HEK293 (cell line): ENCODE data around the gene ADGRG7.

Experiments
- CTCF ChIA-PET: fragments of 350-600 bp; formaldehyde crosslinking; extraction: SDS; loops from one replicate; lab custom pipeline; 2021; ENCODE audit warnings: antibody characterized with exemption; lab: Yijun Ruan, JAX
- POLR2A ChIA-PET: fragments of 300-600 bp; formaldehyde crosslinking; extraction: SDS; loops from one replicate; lab custom pipeline; 2020; ENCODE audit warnings: antibody characterized with exemption, inconsistent platforms; lab: Yijun Ruan, JAX
- H3K27ac ChIP-seq: fragments of 200-500 bp; sonication (Bioruptor generic); 2 replicates; pipeline ENCODE4 v1.5.1; 2014; ENCODE audit warnings: low read depth, low read length, control low read depth, inconsistent platforms; ENCODE audit errors: extremely low read depth
- H3K36me3 ChIP-seq, 2 experiments: fragments of 200-500 bp in 1 of 2; sonication (Bioruptor generic) in 1 of 2; 1 replicate in 1 of 2; 2 replicates in 1 of 2; pipeline ENCODE4 v1.5.1; 2014 to 2017; ENCODE audit warnings: inconsistent platforms in 2 of 2, low read length in 2 of 2; ENCODE audit not compliant: control insufficient read depth in 2 of 2, insufficient read depth in 1 of 2
- H3K4me1 ChIP-seq: fragments of 200-500 bp; sonication (Bioruptor generic); 2 replicates; pipeline ENCODE4 v1.5.1; 2014; ENCODE audit warnings: mild to moderate bottlenecking, low read length, inconsistent platforms; ENCODE audit not compliant: control insufficient read depth, insufficient read depth
- H3K4me3 ChIP-seq: 2 replicates; pipeline ENCODE4 v1.5.1; 2011; ENCODE audit warnings: low read depth, mild to moderate bottlenecking, control low read depth, low read length, moderate library complexity
- H3K9me3 ChIP-seq: fragments of 200-500 bp; sonication (Bioruptor generic); 2 replicates; pipeline ENCODE4 v1.5.1; 2014; ENCODE audit warnings: low read depth, low read length, inconsistent platforms; ENCODE audit not compliant: control insufficient read depth, insufficient read depth
- BCL11A ChIP-seq: fragments of 450-650 bp; formaldehyde crosslinking; IDR thresholded peaks from 2 replicates; pipeline ENCODE4 v1.5.1; 2016; ENCODE audit warnings: low read depth, missing biosample characterization, missing genetic modification characterization
- BCL11B ChIP-seq: fragments of 450-650 bp; formaldehyde crosslinking; IDR thresholded peaks from 2 replicates; pipeline ENCODE4 v1.5.1; 2016; ENCODE audit warnings: low read depth, missing biosample characterization, missing genetic modification characterization
- KLF16 ChIP-seq: fragments of 450-650 bp; formaldehyde crosslinking; IDR thresholded peaks from 2 replicates; pipeline ENCODE4 v1.5.1; 2017; ENCODE audit warnings: missing biosample characterization, missing genetic modification characterization
- MYNN ChIP-seq: fragments of 450-650 bp; formaldehyde crosslinking; IDR thresholded peaks from 2 replicates; pipeline ENCODE4 v1.5.1; 2016; ENCODE audit warnings: missing biosample characterization, missing genetic modification characterization, borderline replicate concordance
- SP7 ChIP-seq: fragments of 450-650 bp; formaldehyde crosslinking; IDR thresholded peaks from 2 replicates; pipeline ENCODE4 v1.5.1; 2016; ENCODE audit warnings: missing biosample characterization, missing genetic modification characterization
- ZBTB48 ChIP-seq: fragments of 450-650 bp; formaldehyde crosslinking; IDR thresholded peaks from 2 replicates; pipeline ENCODE4 v1.5.1; 2016; ENCODE audit warnings: missing biosample characterization, missing genetic modification characterization
- ZFP37 ChIP-seq: fragments of 450-650 bp; formaldehyde crosslinking; IDR thresholded peaks from 2 replicates; pipeline ENCODE4 v1.5.1; 2016; ENCODE audit warnings: missing biosample characterization, missing genetic modification characterization
- ZNF114 ChIP-seq: fragments of 450-650 bp; formaldehyde crosslinking; IDR thresholded peaks from 2 replicates; pipeline ENCODE4 v1.5.0; 2017; ENCODE audit warnings: missing biosample characterization, missing genetic modification characterization
- ZNF157 ChIP-seq: fragments of 450-650 bp; formaldehyde crosslinking; IDR thresholded peaks from 2 replicates; pipeline ENCODE4 v1.5.1; 2016; ENCODE audit warnings: missing biosample characterization, missing genetic modification characterization
- ZNF202 ChIP-seq: fragments of 450-650 bp; formaldehyde crosslinking; IDR thresholded peaks from 2 replicates; pipeline ENCODE4 v1.5.1; 2016; ENCODE audit warnings: missing biosample characterization, missing genetic modification characterization, borderline replicate concordance
- ZNF214 ChIP-seq: fragments of 450-650 bp; formaldehyde crosslinking; IDR thresholded peaks from 2 replicates; pipeline ENCODE4 v1.5.1; 2017; ENCODE audit warnings: missing biosample characterization, mild to moderate bottlenecking, missing genetic modification characterization, borderline replicate concordance
- ZNF311 ChIP-seq: fragments of 450-650 bp; formaldehyde crosslinking; IDR thresholded peaks from 2 replicates; pipeline ENCODE4 v1.5.1; 2017; ENCODE audit warnings: missing biosample characterization, missing genetic modification characterization, borderline replicate concordance
- ZNF544 ChIP-seq: fragments of 450-650 bp; formaldehyde crosslinking; IDR thresholded peaks from 2 replicates; pipeline ENCODE4 v1.5.0; 2017; ENCODE audit warnings: missing biosample characterization, missing genetic modification characterization
- ZNF549 ChIP-seq: fragments of 450-650 bp; IDR thresholded peaks from 2 replicates; pipeline ENCODE4 v1.5.1; 2018; ENCODE audit warnings: missing biosample characterization, missing genetic modification characterization, mild to moderate bottlenecking, inconsistent platforms, moderate library complexity
- ZNF558 ChIP-seq: fragments of 450-650 bp; formaldehyde crosslinking; IDR thresholded peaks from 2 replicates; pipeline ENCODE4 v1.5.1; 2016; ENCODE audit warnings: missing biosample characterization, missing genetic modification characterization
- ZNF629 ChIP-seq: fragments of 450-650 bp; formaldehyde crosslinking; IDR thresholded peaks from 2 replicates; pipeline ENCODE4 v1.5.1; 2017; ENCODE audit warnings: missing biosample characterization, missing genetic modification characterization
- ZNF76 ChIP-seq: fragments of 450-650 bp; formaldehyde crosslinking; IDR thresholded peaks from 2 replicates; pipeline ENCODE4; 2016; ENCODE audit warnings: low read depth, missing biosample characterization, missing genetic modification characterization, borderline replicate concordance
- ZNF830 ChIP-seq: fragments of 450-650 bp; IDR thresholded peaks from 2 replicates; pipeline ENCODE4 v1.5.0; 2018; ENCODE audit warnings: missing biosample characterization, missing genetic modification characterization, low read depth, mild to moderate bottlenecking, moderate library complexity
- ZSCAN23 ChIP-seq: fragments of 450-650 bp; formaldehyde crosslinking; IDR thresholded peaks from 2 replicates; pipeline ENCODE4 v1.5.1; 2016; ENCODE audit warnings: missing biosample characterization, missing genetic modification characterization
- ZXDB ChIP-seq: fragments of 450-650 bp; formaldehyde crosslinking; IDR thresholded peaks from 2 replicates; pipeline ENCODE4 v1.5.1; 2016; ENCODE audit warnings: missing biosample characterization, missing genetic modification characterization
- TF ChIP-seq, protein P1 (sequence below): fragments of 450-650 bp; formaldehyde crosslinking; IDR thresholded peaks from 2 replicates; pipeline ENCODE4 v1.5.1; 2016; ENCODE audit warnings: missing biosample characterization, missing genetic modification characterization
- TF ChIP-seq, protein P2 (sequence below): fragments of 450-650 bp; formaldehyde crosslinking; IDR thresholded peaks from 2 replicates; pipeline ENCODE4 v1.5.1; 2016; ENCODE audit warnings: missing biosample characterization, missing genetic modification characterization
- TF ChIP-seq, protein P3 (sequence below): fragments of 450-650 bp; formaldehyde crosslinking; conservative IDR thresholded peaks from 2 replicates; pipeline ENCODE4 v1.5.1; 2016; ENCODE audit warnings: low read depth, missing biosample characterization, missing genetic modification characterization
- TF ChIP-seq, protein P4 (sequence below): fragments of 450-650 bp; formaldehyde crosslinking; IDR thresholded peaks from 2 replicates; pipeline ENCODE4 v1.5.1; 2016; ENCODE audit warnings: missing biosample characterization, missing genetic modification characterization

Gene ADGRG7

DNA sequence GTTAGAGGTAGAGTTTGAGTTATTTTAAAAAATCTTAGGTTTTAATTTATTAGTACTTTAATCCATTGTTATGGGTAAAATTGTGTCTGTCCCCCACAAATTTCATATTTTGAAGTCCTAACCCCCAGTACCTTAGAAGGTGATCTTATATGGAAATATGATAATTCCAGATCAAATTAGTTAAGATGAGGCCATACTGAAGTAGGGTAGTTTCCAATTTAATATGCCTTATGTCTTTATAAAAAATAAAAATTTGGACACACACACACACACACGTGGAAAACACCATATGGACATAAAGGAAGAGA lies 18.6 kb upstream of the ADGRG7 start (continued):
- TF ChIP-seq ZXDB (tag by site-specific recombination) (no peak), ZNF558 (no peak), ZNF830 (tag by site-specific recombination) (no peak), BCL11A (tag by site-specific recombination) (no peak), ZNF311 (tag by site-specific recombination) (no peak), MYNN (no peak), ZNF76 (tag by site-specific recombination) (no peak)
- TF ChIP-seq, protein P1, sequence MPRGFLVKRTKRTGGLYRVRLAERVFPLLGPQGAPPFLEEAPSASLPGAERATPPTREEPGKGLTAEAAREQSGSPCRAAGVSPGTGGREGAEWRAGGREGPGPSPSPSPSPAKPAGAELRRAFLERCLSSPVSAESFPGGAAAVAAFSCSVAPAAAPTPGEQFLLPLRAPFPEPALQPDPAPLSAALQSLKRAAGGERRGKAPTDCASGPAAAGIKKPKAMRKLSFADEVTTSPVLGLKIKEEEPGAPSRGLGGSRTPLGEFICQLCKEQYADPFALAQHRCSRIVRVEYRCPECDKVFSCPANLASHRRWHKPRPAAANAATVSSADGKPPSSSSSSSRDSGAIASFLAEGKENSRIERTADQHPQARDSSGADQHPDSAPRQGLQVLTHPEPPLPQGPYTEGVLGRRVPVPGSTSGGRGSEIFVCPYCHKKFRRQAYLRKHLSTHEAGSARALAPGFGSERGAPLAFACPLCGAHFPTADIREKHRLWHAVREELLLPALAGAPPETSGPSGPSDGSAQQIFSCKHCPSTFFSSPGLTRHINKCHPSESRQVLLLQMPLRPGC (tag by site-specific recombination), result no peak

DNA sequence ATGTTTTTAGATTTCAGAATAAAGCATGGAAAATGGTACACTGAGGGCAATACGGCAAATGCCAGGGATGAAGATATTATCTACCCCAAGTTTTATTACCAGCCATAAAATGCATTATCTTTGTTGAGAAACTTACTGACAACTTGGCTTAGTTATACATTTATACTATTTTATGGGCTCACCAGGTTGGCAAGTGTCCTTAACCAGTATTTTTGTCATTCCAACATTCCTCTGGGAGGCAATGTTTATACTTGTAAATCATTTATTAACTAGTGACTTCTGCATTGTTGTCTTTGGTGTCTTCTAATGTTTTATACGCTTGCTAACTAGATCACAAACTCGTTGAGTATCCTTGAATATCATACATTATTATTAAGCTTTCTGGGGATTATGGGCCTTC lies 18.0 kb upstream of the ADGRG7 start:
- Histone ChIP-seq H3K9me3 (no peaks in the 10 kb centered on the region), H3K27ac (no peak overlapping the region), H3K4me3 (no peak overlapping the region), H3K4me1 (no peaks in the 10 kb centered on the region), H3K36me3 (no peaks in the 10 kb centered on the region)
- no peak for TF ChIP-seq ZFP37
- TF ChIP-seq ZNF214 (tag by site-specific recombination), result no peak
- no peak for TF ChIP-seq SP7 (tag by site-specific recombination)
- TF ChIP-seq ZNF114 (tag by site-specific recombination), result no peak
- no peak for TF ChIP-seq ZBTB48 (tag by site-specific recombination)
- no peak for TF ChIP-seq ZNF544 (tag by site-specific recombination)
- TF ChIP-seq ZNF629 (tag by site-specific recombination), result no peak
- TF ChIP-seq, protein P2, sequence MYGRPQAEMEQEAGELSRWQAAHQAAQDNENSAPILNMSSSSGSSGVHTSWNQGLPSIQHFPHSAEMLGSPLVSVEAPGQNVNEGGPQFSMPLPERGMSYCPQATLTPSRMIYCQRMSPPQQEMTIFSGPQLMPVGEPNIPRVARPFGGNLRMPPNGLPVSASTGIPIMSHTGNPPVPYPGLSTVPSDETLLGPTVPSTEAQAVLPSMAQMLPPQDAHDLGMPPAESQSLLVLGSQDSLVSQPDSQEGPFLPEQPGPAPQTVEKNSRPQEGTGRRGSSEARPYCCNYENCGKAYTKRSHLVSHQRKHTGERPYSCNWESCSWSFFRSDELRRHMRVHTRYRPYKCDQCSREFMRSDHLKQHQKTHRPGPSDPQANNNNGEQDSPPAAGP (tag by site-specific recombination), result no peak
- TF ChIP-seq, protein P3, sequence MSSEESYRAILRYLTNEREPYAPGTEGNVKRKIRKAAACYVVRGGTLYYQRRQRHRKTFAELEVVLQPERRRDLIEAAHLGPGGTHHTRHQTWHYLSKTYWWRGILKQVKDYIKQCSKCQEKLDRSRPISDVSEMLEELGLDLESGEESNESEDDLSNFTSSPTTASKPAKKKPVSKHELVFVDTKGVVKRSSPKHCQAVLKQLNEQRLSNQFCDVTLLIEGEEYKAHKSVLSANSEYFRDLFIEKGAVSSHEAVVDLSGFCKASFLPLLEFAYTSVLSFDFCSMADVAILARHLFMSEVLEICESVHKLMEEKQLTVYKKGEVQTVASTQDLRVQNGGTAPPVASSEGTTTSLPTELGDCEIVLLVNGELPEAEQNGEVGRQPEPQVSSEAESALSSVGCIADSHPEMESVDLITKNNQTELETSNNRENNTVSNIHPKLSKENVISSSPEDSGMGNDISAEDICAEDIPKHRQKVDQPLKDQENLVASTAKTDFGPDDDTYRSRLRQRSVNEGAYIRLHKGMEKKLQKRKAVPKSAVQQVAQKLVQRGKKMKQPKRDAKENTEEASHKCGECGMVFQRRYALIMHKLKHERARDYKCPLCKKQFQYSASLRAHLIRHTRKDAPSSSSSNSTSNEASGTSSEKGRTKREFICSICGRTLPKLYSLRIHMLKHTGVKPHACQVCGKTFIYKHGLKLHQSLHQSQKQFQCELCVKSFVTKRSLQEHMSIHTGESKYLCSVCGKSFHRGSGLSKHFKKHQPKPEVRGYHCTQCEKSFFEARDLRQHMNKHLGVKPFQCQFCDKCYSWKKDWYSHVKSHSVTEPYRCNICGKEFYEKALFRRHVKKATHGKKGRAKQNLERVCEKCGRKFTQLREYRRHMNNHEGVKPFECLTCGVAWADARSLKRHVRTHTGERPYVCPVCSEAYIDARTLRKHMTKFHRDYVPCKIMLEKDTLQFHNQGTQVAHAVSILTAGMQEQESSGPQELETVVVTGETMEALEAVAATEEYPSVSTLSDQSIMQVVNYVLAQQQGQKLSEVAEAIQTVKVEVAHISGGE, result no peak
- TF ChIP-seq BCL11B, result no peak
- TF ChIP-seq, protein P4, sequence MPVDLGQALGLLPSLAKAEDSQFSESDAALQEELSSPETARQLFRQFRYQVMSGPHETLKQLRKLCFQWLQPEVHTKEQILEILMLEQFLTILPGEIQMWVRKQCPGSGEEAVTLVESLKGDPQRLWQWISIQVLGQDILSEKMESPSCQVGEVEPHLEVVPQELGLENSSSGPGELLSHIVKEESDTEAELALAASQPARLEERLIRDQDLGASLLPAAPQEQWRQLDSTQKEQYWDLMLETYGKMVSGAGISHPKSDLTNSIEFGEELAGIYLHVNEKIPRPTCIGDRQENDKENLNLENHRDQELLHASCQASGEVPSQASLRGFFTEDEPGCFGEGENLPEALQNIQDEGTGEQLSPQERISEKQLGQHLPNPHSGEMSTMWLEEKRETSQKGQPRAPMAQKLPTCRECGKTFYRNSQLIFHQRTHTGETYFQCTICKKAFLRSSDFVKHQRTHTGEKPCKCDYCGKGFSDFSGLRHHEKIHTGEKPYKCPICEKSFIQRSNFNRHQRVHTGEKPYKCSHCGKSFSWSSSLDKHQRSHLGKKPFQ (tag by site-specific recombination), result no peak
- TF ChIP-seq ZNF157, result no peak
- TF ChIP-seq ZNF202, result no peak
- TF ChIP-seq ZNF549, result no peak
- TF ChIP-seq ZSCAN23 (tag by site-specific recombination), result no peak
- TF ChIP-seq KLF16 (tag by site-specific recombination), result no peak
- CTCF ChIA-PET, result interaction anchor here (0.6 to 6.5 kb wide), 10 partner anchors 10 to 275 kb away, joined by 3 to 107 read pairs (median 3); no protein-coding TSS in a partner anchor
- POLR2A ChIA-PET, result no interaction called here
